HG03442 (cell line): ENCODE measurements around the gene SLC25A21.

Experiments
- ATAC-seq: cut with Tn5 transposase; IDR thresholded peaks from one replicate; pipeline ENCODE4 v1.9.1; 2021; ENCODE audit warnings: mild to moderate bottlenecking, moderate library complexity; ENCODE audit not compliant: unreplicated experiment

The SLC25A21 gene

DNA sequence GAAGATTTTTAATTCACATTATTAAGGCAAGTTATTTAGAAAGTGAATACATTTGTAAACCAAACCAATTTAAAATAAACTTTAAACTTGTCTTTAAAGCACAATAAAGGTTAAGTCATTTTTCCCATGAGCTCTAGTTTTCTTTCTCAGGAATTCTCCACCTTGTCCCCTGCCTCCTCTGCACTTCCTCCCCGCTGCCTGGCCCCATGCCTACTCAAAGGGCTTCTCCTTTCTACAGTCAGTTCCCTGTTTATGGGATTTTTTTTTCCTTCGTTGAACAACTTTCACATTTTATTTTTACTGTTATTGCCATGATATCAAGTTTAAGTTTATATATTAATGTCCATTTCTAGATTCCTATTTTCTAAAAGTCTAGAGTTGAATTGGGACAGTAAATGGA, 223.0 kb downstream of the SLC25A21 start:
- no peak for ATAC-seq

DNA sequence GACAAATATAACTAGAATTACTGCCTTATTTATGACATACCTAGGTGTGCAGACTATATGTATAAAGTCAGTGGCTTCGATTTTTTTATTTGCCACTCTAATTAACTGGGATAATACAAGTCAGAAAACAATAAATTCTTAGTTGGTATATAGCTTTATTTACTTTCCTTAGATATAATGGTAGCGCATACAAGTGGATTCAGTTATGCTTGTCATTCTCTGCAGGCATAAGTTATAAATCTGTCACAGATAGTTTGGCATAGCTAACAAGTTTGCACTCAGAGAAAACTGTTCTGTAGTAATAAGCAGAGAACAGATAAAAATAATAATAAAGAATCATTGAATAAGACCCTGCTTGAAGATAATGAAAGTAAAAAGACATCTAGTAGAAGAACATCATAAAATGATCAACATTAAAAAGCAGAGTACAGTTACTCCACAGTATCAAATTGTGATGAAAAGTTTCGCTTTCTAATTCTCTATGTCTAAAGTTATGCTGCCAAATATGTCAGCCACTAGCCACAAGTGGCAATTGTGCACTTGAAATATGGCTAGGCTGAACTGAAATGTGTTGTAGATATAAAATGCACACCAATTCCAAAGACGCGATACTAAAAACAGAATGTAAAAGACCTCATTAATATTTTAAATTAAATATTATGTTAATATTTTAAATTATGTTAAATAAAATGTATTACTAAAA, 224.1 kb downstream of the SLC25A21 start:
- no peak for ATAC-seq

DNA sequence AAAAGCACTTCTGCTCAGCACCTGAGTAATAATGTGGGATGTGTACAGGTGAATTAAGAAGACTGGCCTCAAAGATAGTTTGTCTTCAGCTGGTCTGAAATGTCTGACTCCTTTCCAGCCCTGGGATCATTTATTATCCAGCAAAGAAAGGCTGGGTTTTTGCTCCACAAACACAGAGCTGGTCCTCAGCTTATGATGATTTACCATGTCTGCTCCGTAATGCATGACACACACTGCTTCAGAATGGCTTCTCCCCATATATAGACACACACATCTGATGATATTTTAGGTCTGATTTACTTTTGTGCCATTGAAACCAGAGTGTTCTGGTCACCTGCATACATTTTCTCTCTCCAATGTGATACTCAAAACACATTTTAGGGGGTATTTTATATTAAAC, 225.0 kb downstream of the SLC25A21 start:
- ATAC-seq: no peak

DNA sequence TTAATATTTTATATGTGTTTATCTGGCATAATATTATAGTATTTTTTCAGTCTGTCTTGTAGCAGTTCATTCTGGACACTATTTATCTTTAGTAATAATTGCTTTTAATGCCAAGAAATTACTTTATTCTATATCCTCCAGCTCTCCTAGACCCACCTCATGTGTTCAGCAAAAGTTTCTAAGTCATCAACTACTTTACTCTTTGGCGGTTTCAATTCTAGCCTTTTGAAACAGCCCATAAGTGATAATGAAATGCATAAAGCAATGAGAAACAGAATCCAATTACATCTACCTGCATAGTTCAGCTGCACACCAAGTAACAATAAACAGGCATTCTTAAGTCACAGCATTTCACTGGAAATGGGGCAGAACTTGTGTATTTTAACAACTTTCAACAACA, 225.5 kb downstream of the SLC25A21 start:
- no peak for ATAC-seq

DNA sequence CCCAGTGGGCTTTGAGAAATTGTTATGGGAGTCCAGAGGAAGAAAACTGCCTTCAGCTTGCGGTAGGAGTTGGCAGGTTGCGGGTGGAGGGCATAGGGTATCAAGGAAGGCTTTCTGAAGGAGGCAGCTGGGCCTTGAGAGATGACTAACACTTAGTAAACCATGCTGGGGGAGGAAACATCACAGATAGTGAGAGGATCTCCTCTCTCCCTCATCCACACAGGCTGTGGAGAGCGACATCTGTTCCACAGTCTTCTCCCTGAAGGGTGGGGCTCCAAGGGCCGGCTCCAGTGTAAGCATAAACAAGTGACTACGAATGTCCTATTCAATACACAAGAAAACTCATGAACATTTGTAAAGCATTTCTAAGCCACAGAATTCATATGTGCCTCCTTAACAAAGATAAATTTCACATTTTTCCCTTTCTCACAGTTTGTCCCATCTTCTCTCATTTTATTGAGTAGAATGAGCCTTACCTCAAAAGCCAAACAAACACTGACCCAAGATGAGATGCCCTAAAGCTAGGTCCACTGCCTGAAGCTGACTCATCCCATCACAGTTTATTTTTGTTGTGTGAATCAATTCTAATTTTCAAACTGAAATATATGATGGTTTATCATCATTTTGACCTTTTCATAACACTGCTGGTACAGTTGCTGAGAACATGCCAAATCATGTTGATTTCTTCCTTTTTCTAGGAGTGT, 227.9 kb downstream of the SLC25A21 start:
- ATAC-seq: no peak

DNA sequence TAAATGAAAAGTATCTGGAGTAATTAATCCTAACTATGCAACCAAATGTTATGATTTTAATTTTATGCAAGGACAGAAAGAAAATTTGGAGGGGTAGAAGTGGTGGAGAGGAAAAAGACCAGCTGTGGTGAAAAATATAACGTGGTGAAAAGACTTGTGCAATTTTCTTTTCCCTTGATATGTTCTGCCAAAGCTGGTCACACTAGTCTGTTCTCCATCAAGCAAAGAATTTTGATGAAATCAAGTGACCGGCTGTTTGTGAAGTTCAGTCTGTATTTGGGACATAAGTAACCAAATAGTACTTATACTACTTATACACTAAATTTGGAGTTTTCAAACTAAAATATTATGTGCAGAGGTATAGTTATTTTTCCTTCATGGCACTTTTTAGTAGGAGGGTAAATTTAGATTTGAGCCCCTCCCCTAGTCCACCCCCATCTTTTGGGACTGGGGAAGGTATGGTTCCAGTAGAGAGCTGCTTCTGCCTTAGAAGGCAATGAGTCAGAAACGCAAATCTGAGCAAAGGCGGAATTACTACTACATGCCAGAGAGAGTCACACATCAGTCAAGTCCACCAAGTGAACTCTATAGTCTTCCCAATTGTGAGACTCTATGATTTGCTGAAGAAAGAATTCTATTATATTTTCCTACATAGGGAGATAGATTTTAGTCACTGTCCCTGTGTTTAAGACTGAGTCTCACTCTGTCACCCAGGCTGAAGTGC, 229.7 kb downstream of the SLC25A21 start:
- no peak for ATAC-seq

DNA sequence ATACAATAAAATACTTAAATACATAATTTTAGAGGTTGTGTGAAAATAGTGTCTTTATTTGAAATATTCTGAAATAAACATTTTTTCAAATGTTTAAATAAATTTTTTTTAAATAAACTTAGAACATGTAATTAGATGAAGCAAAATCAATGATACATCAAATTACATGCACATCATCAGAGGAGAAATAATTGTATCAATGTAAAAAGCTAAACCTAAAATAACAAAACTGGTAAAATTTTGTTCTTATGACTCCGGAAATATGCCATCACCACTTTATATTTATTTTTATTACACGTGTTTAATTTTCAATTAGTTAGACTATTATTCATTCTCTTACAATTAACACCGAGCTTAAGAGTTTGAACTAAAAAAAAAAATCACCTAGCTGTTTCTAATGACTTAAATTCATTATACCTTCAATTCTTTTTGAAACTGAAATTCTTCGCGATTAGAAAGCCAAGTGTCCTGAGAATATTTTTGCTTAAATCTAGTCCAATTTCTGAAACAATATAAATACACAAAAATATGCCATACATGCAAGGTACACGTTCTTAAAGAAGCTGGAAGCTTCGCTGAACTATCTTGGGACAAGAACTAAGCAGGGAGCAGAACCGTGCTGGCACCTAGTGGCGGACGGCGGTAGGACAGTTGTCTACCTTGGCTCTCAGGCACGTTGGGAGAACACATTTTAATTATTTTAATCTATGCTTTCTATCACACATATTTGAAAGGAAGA, 230.5 kb downstream of the SLC25A21 start:
- ATAC-seq: peak; percentile 94

DNA sequence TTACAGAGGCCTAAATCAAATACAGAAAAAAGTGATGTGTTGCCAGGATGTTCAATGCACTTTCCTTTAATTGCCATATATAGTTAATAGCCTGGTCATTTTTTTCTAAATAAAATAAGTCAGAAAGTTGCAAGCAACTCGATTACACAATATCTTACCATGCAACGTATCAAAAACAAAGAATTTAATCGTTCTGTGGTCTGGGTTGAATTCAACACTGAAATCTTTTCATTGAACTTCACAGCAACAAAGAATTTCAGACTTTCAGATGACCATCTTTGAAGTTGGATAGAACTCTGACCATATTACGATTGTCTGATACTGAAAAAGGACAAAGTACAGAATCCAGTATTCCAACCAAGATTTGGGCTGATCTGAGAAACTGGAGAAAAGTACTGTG, 231.9 kb downstream of the SLC25A21 start:
- ATAC-seq: no peak

DNA sequence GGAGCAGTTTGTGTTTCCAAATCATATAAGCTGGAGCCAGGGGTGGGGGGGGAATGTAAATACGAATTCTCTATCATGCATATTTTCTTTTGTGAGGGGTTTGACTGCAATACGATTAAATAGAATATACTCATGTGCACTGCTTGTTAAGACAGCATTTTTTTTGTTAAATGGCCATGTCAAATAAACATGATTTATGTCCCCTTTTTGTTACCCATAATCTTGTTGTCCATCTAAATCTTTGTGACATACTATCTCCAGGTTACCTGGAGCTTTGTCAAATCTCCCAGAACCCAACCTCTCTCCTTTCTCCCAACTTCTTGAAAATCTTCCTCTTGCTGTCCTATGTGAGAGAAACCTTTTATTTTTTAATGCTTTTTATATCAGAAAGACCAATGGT, 233.1 kb downstream of the SLC25A21 start:
- ATAC-seq: no peak

DNA sequence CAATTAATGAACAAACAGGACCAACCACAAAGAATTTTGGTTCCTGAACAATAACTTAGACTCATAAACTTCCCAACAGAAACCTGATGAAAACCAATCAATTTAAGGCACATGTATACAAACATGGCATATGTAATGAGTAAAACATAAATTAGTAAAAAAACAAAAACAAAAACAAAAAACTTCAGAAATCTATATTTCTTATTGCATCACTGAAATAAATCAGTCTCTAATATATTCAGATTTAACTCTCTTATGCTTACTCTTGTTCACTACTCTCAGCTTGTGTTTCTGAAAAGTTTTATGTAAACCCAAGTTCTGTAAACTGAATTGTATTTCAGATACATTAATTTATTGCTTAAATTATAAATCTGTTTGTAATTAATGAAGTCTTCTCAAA, 233.7 kb downstream of the SLC25A21 start:
- no peak for ATAC-seq

DNA sequence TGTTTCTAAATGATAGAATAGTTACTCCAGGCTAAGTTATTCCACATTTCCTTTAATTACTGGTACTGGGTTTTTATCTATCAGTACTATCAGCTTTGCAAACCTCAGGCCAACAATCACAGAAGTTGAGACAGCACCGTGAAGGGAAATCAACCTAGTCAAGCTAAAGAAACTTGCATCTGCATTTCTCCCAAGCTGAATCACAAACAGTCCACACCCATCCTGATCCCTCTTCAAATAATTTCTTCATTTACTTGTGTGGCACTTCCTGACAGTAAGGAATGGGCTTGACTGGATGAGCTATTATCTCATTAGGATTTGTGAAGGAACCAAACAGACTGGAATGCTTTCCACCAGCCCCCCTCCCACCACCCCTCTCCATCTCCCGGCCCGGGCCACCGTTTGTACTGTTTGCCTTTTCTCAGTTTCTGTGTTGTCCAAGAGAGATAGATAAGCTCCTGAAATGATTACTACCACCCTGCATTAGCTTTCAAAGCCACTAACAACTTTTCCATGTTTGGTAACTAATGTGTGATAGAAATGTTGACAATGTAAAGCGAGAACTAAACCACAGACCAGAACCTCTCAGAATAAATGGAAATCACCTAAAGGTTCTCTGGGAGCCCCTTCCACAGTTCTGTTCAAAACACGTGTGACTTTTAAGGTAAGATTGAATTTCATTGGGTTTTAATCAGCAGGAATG, 236.3 kb downstream of the SLC25A21 start:
- ATAC-seq: no peak

DNA sequence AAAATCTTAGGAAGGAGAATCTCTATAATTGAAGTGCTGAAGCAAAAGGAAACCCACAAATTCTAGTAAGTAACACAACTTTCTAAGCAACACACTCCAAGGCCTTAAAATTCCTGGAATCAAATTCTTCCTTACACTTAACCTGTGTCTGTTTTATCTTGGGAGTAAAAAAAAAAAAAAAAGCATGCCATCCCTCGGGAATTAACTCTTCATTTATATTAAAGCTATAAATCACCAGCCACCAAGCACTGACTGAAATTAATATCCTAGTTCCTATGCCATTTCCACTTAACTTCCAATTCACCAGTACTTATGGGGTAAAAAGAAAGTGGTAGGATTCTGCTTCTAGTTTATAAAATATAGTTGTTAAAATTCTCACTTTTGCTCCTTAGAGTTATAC, 238.1 kb downstream of the SLC25A21 start:
- no peak for ATAC-seq

DNA sequence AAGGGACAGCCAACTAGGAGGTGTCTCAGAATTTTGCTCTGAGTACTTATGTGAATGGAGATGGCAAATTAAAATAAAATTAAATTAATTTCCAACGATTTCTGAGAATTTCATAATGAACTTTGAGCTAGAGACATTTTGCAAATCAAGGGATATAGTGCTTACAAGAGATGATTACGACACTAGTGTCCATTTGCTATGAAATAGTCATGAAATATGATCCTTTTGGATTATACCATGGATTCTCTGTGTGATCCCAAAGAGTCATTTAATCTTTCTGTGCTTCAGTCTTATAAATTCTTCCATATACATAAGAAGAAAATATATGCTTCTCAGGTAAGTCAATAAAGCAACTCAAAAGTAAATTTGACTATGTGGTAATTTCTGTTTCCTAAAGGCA, 240.6 kb downstream of the SLC25A21 start:
- ATAC-seq: no peak

DNA sequence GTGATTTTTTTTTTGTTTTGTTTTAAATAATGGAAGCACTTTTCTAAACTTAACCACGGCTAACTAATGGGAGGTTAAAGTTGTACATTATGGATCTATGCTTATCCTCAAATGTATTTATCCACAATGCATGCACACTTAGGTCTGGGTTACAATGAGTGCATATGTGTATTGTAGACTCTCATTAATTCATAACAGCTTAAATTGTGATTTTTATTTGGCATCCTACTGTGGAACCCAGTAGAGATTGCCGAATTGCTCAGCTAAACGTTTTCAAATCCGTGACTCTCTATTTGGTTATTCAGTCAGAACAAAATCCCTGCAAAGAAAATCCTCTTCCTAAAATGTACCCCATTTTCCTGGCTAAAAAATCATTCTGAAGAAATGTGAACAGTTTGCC, 244.0 kb downstream of the SLC25A21 start:
- ATAC-seq: no peak

DNA sequence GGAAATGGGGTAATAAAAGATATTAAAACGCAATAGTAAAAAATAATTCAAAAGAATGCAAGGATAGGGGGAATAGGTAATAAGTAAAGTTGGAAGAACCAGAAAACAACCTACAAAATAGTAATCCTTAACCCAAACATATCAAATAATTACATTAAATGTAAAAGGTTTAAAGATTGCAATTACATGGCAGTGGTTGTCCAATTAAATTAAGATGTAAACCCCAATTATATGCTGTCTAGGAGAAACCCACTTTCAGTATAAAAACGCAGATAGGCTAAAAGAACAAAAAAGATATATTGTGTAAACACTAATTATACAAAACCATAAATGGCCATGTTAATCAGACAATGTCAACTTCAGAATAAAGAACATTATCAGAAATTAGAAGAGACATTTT, 247.3 kb downstream of the SLC25A21 start:
- ATAC-seq: no peak

DNA sequence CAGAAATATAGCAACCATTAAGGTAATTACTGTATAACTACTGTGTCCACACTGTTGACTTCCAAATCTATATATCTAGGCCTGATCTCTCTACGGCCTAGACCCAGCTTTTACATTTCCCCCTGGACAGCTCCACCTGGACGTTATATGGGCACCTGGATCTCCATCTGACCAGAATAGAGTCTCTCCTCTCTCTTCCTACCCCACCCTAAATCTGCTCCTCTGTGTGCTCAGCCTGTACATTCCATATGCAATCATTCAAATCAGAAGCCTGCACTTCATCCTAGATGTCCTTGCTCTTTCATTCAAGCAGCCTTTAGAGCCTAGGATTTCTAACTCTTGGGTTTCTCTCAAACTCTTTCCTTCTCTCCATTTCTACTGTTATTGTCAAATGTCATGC, 255.7 kb downstream of the SLC25A21 start:
- no peak for ATAC-seq

DNA sequence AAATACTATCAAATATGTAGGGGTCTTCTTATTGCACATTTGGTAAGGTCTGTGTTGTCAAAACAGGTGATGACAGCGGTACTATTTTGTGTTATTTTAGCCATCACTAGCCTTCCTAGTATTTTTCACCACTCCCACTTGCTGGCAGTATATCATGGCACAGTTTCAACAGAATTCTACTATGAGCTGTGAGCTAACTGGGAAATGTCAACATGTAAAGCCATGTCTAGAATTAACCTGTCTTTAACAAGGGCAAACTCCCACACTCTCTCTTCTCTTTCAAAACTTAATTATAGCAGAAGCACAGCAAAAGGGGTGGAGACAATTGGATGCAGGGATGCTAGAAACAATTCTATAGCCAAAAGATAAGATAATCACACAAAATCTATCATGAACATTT, 257.3 kb downstream of the SLC25A21 start:
- ATAC-seq: no peak

DNA sequence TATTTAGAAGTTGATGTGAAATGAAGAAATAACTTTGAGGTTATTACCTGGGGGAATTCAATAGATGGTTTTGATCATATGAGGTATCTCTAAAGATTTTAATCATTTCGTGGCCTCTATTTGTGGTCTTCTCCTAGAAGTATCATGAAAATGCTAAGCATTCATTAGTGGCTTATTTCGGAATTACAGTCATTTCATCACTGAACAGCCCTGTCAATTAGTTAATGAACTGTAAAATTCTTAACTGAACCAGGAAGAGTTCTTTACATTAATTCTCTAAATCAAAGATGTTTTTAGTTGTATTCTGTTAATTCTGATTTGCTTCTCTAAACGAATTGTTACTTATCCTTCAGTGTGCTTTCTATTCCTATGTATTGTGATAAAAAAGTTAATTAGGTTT, 261.8 kb downstream of the SLC25A21 start:
- no peak for ATAC-seq

DNA sequence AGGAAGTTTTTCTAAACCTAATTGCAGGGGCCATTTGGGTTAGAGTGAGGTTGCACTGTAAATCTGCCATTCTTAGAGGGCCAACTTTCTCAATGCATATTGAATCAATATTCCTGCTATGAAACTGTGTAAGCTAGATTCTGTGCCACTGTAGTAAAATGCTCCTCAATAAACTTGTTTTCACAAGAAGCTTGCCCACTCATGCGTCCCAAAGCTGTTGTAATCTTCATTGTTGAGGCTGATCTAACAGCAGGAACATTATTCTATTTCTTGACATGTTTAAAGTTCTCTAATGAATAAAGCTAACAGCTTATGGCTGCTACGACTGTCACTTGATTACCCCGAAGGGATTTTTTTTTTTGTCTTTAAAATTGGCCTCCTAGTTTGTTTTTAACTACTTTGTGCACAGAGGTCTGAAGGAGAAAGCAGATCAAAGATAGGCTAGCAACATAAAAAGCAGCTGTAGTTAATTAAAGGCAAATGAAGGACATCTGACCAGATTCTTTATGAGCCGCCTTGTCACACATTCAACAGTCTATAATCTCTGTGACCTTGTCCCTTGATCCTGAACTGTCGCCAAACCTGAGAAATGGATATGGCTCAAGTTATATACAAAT, 267.0 kb downstream of the SLC25A21 start:
- ATAC-seq: no peak

DNA sequence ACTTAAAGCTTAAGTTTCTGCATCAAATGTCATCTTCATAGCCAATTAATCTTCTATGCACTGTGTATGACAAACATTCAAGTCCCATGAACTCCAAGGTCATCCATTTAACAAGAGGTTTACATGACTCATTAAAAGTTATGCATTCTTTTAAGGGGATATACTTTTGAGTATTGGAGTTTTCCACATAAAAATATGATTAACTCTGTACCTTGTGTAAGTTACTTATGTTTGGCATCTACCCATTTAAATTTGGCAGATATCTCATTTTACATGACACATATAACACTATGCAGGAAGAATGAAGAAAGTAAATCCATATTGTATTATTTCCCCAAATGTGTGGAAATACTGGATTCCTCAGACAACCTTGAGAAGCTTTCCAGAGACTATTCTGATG, 270.5 kb downstream of the SLC25A21 start:
- ATAC-seq: no peak
